Stromal cell of bone marrow (primary cell): ENCODE data around the gene NDUFC2.
"Not testable (repeated sequence)": the region's sequence is repeated elsewhere in the genome, so short reads cannot be mapped to it uniquely, and the experiment has no call there.

Source experiments
- DNase-seq: peaks from one replicate; pipeline ENCODE4 v3.0.0-alpha.2; 2012; ENCODE audit warnings: low read depth

The NDUFC2 gene

GRCh38 chr11:78079232-78080083 lies at the start of gene NDUFC2:
Gene NDUFC2, minus strand, starts transcription at chr11:78079862. Its CDS starts 118 bp downstream, at chr11:78079744.
- peak; percentile 63 for DNase-seq

DNA sequence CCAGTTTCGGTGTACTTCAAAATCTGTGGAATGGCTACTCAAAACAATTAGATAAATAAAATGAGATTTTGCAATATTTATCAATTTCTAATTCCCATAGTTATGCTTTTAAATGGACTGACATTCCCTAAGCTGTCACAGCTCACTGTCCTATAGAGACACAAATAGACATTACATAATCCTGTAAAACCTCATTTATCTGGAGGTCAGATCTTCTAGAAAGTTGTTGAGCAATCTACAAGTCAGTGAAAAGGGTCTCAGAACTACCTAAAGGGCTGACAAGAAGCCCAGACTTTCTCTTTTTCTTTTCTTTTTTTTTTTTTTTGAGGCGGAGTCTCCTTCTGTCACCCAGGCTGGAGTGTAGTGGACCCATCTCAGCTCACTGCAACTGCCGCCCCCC lies 47.7 kb upstream of the NDUFC2 start:
- DNase-seq, result no peak

DNA sequence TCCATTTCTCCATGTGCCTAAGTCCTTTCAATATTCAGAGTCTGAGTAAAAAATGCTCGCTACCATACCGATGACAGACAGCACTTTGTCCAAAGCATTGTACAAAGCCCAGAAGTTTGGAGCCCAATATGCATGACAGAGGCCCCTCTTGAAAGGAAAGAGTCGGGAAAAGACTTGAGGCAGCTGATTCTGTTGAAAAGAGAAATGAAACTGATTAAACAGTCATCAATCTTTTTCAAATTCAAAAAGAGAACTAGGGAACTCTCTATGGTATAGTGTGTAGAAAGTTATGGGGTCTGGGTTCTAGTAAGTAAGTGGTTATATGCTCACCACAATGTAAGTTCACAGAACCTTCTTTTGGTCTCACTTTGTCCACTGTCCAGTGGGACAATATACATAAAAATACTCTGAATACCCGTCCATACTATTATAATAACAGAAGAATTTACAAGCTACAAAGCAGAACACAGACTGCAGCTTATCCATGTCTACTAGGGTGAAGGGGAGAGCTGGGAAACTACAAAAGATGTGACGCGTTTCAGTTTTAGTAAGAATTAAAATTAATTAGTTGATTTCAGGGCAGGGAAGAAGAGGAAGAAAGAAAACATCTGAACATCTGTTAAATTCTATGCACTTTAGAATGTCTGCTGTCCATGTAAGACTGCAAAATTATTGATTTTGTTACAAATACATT lies 33.1 kb upstream of the NDUFC2 start:
- DNase-seq, result no peak

- no peak for DNase-seq
Measured at GRCh38 chr11:78111298-78111697, 31.6 kb upstream of the NDUFC2 start.

GRCh38 chr11:78110830-78111229 lies 31.2 kb upstream of the NDUFC2 start:
- no peak for DNase-seq

GRCh38 chr11:78110351-78110750 lies 30.7 kb upstream of the NDUFC2 start:
- no peak for DNase-seq

GRCh38 chr11:78109081-78110015 lies 29.7 kb upstream of the NDUFC2 start:
- no peak for DNase-seq

GRCh38 chr11:78100676-78101472 lies 21.2 kb upstream of the NDUFC2 start:
- DNase-seq, result peak; percentile 6

- no peak for DNase-seq
Measured at GRCh38 chr11:78100261-78100660, 20.6 kb upstream of the NDUFC2 start.

- DNase-seq, result no peak
Measured at GRCh38 chr11:78099666-78100065, 20.0 kb upstream of the NDUFC2 start.

- DNase-seq, result no peak
Measured at GRCh38 chr11:78097666-78098385, 18.2 kb upstream of the NDUFC2 start.

- no peak for DNase-seq
Measured at GRCh38 chr11:78094250-78094649, 14.6 kb upstream of the NDUFC2 start.

- not testable (repeated sequence) for DNase-seq
Measured at GRCh38 chr11:78086521-78087074, 6.9 kb upstream of the NDUFC2 start.

DNA sequence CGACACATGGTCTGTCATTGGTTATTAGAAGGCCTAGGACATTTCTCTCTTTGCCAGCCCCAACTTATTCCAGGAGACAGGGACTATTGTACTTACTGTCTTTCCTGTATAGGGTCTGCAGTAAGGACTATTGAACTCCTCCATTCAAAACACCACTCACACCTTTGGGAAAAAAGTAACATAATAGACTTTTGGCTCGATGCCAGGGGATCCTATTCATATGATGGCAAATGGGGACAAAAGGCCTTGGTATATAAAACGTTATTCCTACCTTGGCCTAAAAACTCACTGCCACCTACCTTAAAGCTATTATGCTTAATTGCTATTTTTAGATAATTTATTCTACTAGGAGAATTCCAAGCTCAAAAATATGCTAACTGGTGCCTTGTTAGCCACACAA lies 6.3 kb upstream of the NDUFC2 start:
- DNase-seq, result no peak

GRCh38 chr11:78084506-78084905 lies 4.8 kb upstream of the NDUFC2 start:
- not testable (repeated sequence) for DNase-seq

- DNase-seq, result no peak
Measured at GRCh38 chr11:78083021-78083420, 3.4 kb upstream of the NDUFC2 start.

DNA sequence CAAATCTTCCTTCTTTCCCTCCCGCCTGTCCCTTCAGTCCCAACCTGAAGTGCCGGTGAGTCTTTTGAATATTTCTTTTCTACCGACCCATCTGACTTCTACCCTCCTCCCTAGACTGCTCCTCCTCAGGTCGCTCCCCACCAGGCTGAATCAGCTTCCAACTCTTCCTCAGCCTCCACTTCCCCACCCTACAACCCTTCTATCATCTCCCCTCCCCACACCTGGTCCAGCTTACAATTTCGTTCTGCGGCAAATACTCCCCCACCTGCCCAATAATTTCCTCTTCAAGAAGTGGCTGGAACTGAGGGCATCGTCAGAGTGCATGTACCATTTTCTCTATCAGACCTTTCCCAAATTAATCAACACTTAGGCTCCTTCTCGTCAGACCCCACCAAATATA lies 2.5 kb upstream of the NDUFC2 start:
- DNase-seq, result no peak

GRCh38 chr11:78081583-78081982 lies 1.9 kb upstream of the NDUFC2 start:
- no peak for DNase-seq

DNA sequence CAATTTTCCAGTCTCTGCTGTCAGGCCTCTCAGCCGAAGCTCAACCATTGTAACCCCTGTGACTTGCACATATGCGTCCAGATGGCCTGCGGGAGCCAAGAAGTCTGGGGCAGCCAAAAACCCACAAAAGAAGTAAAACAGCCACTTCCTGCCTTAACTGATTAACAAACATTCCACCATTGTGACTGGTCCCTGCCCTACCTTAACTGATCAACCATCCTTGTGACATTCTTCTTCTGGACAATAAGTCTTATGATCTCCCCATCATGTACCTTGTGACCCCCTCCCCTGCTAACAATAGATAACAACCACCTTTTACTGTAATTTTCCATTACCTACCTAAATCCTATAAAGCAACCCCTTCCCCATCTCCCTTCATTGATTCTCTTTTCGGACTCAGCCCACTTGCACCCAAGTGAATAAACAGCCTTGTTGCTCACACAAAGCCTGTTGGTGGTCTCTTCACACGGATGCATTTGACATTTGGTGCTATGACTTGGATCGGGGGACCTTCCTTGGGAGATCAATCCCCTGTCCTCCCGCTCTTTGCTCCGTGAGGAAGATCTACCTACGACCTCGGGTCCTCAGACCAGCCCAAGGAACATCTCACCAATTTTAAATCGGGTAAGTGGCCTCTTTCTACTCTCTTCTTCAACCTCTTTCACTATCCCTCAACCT lies 1.3 kb upstream of the NDUFC2 start:
- no peak for DNase-seq
